Dermis microvascular lymphatic vessel endothelial cell (primary cell): ENCODE measurements around the gene SPATA16. TPM values are rescaled to one million over a fixed set of nuclear protein-coding genes. Genes with fewer than 3 reads are reported as not detected.
"Not testable (repeated sequence)": the region's sequence is repeated elsewhere in the genome, so short reads cannot be mapped to it uniquely, and the experiment has no call there.

Source experiments
- DNase-seq, 2 donors: peaks; one replicate each; pipeline versions ENCODE4 v3.0.0 to v3.0.0-alpha.2; 2010; ENCODE audit warnings: low read depth in 2 of 2
- total RNA-seq: library from RNA; depleted of rRNA; stranded (reverse); fragments of >200 nt; gene quantifications from 2 replicates; pipeline ENCODE4 v1.2.1, GENCODE V29; 2014

The SPATA16 gene
- total RNA-seq, 1 donor from 2014 or later = not detected

GRCh38 chr3:172960626-172961182, 180.3 kb downstream of the SPATA16 start:
- not testable (repeated sequence) for DNase-seq

GRCh38 chr3:172958565-172958964, 182.5 kb downstream of the SPATA16 start:
- DNase-seq = no peak

DNA sequence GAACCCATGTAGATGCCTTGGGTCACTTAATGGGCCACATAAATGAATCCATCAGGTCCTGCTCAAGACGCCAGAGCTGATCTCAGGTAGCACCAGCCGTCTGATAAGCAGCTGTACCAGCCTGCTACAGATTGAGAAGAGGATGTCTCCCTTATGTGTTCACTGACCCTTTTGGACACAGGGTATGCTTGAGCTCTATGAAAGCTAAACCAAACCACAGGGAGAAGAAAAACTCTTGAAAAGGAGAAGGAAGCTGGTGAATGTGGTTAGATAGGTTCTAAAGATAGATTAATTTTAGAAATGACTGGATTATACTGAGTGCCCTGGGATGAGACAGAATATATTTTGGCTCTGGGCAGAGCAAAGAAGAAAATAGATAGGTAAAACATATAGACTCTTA, 187.5 kb downstream of the SPATA16 start:
- DNase-seq = no peak

GRCh38 chr3:172951511-172951910, 189.5 kb downstream of the SPATA16 start:
- no peak for DNase-seq

DNA sequence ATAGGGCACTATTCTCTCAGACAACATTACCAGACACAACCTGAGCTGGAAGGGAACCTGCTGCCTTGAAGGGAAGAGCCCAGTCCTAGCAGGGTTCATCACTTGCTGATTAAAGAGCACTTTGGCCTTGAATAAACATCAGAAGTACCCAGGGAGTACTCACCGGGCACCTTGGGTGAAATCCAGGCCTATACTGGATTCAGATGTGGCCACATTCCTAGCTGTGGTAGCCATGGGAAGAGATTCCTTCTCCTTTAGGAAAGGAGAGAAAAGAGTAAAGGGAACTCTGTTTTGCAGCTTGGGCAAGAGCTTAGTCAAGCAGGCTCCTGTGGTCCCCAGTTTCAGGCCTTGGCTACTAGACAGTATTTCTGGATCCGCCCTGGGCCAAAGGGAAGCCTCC, 195.0 kb downstream of the SPATA16 start:
- no peak for DNase-seq

DNA sequence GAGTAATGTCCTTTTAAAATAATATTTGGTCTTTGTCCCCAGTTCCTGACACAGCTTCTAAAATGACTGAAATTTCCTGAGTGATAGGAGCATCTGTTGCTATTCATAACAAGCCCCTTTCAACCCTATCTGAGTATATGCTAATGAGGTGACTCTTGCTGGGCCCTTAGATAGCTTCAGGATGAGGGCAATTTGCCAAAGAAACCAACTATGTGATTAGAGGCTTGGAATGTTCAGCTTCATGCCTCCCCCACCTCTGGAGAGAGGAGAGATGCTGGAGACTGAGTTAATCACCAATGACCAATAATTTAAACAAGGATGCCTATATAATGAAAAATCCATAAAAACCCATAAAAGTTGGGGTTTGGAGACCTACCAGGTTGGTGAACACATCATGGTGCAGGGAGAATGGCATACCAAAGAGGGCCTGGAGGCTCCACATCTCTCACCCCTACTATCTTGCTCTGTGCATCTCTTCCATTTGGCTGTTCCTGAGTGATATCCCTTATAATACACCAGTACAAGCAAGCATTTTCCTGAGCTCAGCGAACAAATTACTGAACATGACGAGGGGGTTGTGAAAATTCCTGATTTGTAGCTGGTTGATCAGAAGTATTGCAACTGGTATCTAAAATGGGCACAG, 201.3 kb downstream of the SPATA16 start:
- peak in 1 of 2 donors; percentile 57 for DNase-seq

DNA sequence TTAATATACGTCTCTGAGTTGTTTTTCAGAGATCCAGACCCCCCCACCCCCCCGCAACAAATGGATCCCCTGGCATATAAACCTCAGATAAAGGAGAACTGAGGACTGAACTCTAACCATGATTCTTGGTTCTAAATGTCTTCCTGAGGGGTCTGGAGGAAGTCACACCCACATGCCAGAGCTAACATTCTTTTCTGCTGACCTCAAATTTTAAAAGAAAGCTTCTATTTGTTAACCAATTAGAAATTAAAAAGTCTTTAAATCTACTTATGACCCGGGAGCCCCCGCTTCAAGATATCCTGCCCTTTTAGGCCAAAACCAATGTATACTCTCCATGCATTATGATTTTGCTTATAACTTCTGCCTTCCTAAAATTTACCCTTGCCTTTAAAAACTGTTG, 202.2 kb downstream of the SPATA16 start:
- DNase-seq = no peak

- DNase-seq = no peak
Observed at GRCh38 chr3:172931746-172932285, 209.2 kb downstream of the SPATA16 start.

DNA sequence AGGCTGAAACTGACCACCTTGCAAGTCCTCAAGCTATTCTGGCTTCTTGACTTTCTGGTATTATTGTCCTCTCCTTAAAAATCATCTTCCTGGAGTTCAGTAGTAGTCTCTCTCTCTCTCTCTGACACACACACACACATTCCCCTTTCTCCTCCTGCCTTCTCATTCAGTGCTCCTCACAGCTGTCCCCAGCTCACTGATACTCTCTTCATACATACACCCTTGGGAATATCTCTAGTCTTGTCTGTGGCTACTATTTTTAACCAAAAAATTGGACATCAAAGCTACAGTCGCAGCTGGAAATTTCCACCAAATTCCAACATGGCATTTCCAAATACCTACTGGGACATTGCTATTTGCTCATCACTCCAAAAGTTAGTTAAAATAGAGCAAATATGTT, 211.6 kb downstream of the SPATA16 start:
- no peak for DNase-seq

DNA sequence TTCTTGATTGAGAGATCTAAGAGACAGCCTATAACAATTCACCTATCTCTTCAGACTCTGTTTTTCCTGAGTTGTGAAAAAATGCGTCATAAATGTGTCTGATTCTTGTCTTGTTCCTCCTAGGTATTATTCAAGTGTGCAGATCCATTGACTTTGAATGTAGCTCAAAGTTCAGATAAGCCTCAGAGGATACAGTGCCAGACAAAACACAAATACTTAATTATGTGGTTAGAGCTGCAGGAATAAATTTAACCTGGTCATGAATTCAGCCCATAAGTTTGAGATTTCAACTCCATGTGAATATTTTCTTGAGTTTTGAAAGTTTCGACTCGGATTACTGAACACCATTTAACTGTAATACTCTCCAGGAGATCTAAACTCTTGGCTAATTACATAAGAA, 216.5 kb downstream of the SPATA16 start:
- DNase-seq = no peak

GRCh38 chr3:172919297-172919683, 221.7 kb downstream of the SPATA16 start:
- DNase-seq = peak; percentile 27 to 69

DNA sequence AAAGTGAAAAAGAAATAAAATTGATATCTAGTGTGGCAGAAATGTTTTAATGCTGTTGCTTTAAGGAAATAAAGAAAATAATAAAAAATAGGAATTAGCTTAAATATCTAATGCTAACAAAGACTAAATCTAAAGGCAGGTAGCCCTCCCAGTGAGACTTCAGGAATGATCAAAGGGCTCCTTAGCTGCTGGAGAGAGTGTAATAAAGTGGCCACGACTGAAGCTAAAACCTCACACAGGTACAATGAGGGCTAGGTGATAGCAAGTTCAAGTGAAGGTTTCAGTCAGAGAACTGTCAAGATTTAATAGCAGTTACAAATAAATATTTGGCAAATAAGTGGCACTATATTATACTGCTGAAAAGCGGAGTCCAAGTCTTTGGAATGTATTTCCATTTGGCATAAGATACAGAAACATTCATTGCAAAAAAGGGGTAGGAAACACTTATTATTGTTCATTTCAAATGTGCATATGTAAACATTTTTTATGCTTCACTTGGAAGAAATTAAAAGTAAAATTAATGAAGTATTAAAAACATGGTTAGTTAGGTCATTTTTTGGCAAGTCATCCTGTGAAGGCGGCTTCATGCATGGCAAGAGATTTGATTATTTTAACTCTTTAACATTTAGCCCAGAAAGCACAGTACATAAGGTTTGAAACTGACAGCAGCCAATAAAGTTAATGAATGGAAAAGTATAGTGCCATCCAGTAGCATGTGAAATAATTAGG, 222.3 kb downstream of the SPATA16 start:
- no peak for DNase-seq

GRCh38 chr3:172918165-172918564, 222.9 kb downstream of the SPATA16 start:
- DNase-seq = peak; percentile 88 to 91

GRCh38 chr3:172915911-172916514, 225.0 kb downstream of the SPATA16 start:
- DNase-seq = peak in 1 of 2 donors; percentile 7

- DNase-seq = no peak
Observed at GRCh38 chr3:172914854-172915253, 226.2 kb downstream of the SPATA16 start.

- no peak for DNase-seq
Observed at GRCh38 chr3:172913911-172914655, 227.0 kb downstream of the SPATA16 start.

- no peak for DNase-seq
Observed at GRCh38 chr3:172911142-172911541, 229.9 kb downstream of the SPATA16 start.

DNA sequence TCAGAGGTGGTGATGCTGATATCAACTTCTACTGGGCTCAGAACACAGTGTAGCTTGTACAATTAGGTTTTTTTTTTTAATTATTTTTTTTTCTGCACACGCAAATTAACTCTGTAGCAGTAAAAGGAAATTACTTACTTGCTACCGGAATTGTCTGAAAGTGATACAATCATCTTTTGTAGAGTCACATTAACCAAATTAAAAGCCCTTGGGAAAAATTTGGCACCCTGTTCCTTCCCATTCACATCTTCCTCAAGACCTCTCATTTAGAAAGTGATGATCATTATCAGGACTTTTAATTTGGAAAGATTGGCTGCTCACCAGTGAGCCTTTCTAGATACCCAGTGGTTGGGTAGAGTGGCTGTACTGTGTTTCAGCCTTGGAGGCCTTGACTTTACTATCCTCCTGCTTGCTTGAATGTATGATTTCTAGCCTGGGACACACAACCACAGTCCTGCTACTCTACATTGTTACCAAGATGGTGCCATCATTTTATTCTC, 232.2 kb downstream of the SPATA16 start:
- no peak for DNase-seq

DNA sequence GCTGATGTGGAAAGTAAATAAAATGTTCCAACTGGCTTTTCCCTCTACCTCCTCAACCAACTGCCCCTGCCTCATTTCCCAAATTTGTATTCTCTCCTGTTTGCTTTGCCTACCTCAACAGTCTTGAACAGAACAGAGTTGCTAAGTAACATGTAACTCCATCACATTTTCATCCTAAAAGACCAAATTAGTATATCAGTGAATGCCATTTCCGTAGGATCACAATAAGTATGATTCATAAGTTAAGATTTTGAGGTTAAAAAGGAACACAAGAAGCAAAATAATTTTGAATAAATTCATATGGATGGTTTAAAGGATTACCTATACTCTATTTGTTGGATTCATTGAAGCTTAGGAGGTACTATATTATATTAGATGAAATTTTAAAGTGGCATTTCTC, 235.6 kb downstream of the SPATA16 start:
- DNase-seq = no peak

DNA sequence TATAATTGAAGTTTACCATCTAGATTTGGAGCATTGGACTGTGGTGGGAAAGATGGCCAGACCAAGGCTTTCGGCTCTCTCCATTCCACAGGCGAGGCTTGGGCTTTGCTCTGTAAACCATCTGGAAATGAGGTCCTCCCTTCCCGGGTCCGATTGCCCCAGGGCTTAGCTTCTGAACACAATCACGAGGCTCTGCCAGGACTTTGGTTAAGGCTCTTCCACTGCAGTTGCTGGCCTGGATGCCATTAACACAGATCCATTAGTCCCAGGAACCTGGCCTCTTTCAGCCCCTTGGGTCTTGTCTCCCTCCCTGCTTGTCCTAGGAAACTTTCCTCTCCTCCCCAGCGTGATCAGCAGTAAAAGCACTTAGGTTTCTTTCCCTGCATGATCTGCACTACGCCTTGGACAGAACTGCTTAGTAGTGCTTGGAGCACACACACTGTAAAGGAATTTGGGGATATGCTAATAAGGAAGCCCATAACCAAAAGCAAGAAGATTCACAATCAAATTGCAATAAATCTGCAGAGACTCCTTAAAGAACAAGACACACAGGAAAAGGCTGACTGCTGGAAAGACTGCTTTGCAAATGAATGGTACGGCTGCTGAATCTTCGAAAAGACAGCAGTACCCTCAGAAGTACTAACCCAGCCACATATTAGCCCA, 236.2 kb downstream of the SPATA16 start:
- DNase-seq = no peak
